ENCODE measurements around the gene BPI.

- TF ChIP-seq, protein P1, sequence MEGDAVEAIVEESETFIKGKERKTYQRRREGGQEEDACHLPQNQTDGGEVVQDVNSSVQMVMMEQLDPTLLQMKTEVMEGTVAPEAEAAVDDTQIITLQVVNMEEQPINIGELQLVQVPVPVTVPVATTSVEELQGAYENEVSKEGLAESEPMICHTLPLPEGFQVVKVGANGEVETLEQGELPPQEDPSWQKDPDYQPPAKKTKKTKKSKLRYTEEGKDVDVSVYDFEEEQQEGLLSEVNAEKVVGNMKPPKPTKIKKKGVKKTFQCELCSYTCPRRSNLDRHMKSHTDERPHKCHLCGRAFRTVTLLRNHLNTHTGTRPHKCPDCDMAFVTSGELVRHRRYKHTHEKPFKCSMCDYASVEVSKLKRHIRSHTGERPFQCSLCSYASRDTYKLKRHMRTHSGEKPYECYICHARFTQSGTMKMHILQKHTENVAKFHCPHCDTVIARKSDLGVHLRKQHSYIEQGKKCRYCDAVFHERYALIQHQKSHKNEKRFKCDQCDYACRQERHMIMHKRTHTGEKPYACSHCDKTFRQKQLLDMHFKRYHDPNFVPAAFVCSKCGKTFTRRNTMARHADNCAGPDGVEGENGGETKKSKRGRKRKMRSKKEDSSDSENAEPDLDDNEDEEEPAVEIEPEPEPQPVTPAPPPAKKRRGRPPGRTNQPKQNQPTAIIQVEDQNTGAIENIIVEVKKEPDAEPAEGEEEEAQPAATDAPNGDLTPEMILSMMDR (IDR thresholded peaks at IDR 0.05) = no peak
- no peak for TF ChIP-seq POLR2A (IDR thresholded peaks at IDR 0.05)
These were observed 45.9 kb downstream of the BPI start for GRCh38 chr20:38349856-38350255.
